Kidney epithelial cell (primary cell): ENCODE data around the gene TOR1A. TPM values are rescaled to one million over a fixed set of nuclear protein-coding genes. Genes with fewer than 3 reads are reported as not detected.

Source experiments
- DNase-seq: peaks from one replicate; pipeline ENCODE4 v3.0.0-alpha.2; 2010; ENCODE audit warnings: low read depth
- H3K27me3 ChIP-seq: 2 replicates; pipeline ENCODE4 v1.6.0; 2011; ENCODE audit warnings: low read length; ENCODE audit not compliant: control insufficient read depth, insufficient read depth
- H3K36me3 ChIP-seq: 2 replicates; pipeline ENCODE4 v1.5.1; 2011; ENCODE audit warnings: low read length; ENCODE audit not compliant: control insufficient read depth, insufficient read depth
- H3K4me3 ChIP-seq: 2 replicates; pipeline ENCODE4 v1.5.1; 2011; ENCODE audit warnings: low read depth, mild to moderate bottlenecking, control low read depth, low read length
- total RNA-seq: library from RNA; depleted of rRNA; stranded (reverse); fragments of >200 nt; gene quantifications from 2 replicates; pipeline ENCODE4 v1.2.3, GENCODE V29; 2015
- TF ChIP-seq, protein P1 (sequence below): IDR thresholded peaks from 2 replicates; pipeline ENCODE4 v1.5.1; 2011; ENCODE audit warnings: mild to moderate bottlenecking, moderate library complexity, low read length, control low read depth, inconsistent platforms; ENCODE audit not compliant: insufficient read depth, poor library complexity, severe bottlenecking

Gene TOR1A
- total RNA-seq, 1 donor from 2014 or later, result 52.4 TPM

DNA sequence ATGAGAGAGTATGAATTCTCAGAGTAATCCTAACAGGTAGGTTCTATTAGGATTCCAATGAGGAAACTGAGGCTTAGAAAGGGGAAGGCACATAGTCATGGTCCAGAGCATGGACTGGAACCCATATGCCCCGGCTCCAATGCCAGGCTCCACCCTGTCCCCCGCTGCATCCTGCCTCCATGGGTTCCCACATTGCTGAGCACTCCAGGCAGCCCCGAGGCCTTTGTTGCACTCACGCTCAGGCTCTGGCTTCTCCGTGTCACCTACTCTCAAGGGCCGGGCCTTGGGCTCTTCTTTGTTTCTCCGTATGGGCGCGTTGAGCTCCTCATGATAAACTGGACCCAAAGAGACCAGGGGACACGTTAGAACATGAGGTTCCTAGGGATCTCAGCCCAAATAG lies 5.0 kb upstream of the TOR1A start:
- Histone ChIP-seq H3K27me3 (no peaks in the 10 kb centered on the region), H3K4me3 (no peak overlapping the region), H3K36me3 (no peaks in the 10 kb centered on the region)
- TF ChIP-seq, protein P1, sequence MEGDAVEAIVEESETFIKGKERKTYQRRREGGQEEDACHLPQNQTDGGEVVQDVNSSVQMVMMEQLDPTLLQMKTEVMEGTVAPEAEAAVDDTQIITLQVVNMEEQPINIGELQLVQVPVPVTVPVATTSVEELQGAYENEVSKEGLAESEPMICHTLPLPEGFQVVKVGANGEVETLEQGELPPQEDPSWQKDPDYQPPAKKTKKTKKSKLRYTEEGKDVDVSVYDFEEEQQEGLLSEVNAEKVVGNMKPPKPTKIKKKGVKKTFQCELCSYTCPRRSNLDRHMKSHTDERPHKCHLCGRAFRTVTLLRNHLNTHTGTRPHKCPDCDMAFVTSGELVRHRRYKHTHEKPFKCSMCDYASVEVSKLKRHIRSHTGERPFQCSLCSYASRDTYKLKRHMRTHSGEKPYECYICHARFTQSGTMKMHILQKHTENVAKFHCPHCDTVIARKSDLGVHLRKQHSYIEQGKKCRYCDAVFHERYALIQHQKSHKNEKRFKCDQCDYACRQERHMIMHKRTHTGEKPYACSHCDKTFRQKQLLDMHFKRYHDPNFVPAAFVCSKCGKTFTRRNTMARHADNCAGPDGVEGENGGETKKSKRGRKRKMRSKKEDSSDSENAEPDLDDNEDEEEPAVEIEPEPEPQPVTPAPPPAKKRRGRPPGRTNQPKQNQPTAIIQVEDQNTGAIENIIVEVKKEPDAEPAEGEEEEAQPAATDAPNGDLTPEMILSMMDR, result no peak
- no peak for DNase-seq

DNA sequence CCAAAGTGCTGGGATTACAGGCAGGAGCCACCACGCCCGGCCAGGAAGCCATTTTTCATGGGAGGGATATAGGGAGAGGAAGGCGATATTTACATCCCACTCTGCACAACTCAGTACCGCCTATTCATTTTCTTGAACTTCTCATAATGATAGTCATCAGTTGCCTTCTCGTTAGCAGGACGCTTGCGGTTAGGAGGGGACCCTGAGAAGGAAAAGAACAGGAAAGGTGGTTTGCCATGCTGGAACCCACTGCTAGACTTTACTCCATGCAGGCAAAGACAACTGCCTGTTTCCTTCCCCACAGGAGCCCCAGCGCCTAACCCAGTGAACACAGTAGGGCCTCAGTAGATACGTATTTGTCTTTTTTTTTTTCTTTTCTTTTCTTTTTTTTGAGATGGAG lies 4.1 kb upstream of the TOR1A start:
- TF ChIP-seq, protein P1, result no peak
- Histone ChIP-seq H3K36me3 (no peaks in the 10 kb centered on the region), H3K4me3 (no peak overlapping the region), H3K27me3 (no peaks in the 10 kb centered on the region)
- no peak for DNase-seq

DNA sequence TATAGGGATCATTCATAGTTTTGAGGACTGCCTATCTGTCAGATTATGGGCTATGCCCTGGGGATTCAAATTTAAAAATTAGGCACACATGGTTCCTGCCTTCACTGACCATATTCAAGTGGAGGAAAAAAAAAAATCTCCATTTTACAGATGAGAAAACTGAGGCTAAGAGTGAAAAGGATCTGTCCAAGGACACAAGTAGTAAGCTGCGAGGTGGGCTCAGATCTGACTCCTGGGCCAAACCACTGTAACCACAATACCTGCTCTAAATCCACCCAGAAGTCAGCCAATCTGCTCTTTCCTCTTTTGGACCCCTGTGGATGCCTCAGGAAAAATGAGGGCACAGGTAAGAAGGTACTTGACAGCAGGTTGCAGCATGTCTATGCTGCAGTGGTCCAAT lies 2.8 kb upstream of the TOR1A start:
- Histone ChIP-seq H3K4me3 (no peak overlapping the region), H3K27me3 (no peaks in the 10 kb centered on the region), H3K36me3 (peaks cover 3% of the 10 kb centered on the region)
- DNase-seq, result no peak
- TF ChIP-seq, protein P1, result no peak

DNA sequence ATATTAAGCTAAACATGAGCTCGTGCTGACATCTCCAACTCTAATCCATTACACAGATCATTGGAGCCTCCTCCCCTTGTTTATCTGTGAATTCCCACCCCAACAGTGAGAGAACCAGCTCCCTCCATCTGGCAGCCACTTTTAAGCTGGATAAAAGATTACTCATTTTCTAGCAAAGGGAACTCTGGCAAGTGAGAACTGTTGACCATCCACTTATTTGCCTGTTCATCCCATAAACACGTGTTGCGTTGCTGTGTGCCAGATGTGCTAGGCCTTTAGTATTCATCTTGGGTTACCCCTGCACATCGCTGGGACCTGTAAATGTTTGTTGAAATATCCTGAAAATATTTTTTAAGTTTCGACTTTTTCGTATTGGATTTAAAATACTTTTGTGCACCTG lies 2.4 kb upstream of the TOR1A start:
- TF ChIP-seq, protein P1, result no peak
- no peak overlapping the region for H3K4me3 ChIP-seq
- H3K27me3 ChIP-seq, result no peaks in the 10 kb centered on the region
- no peak for DNase-seq
- H3K36me3 ChIP-seq, result peaks cover 3% of the 10 kb centered on the region

DNA sequence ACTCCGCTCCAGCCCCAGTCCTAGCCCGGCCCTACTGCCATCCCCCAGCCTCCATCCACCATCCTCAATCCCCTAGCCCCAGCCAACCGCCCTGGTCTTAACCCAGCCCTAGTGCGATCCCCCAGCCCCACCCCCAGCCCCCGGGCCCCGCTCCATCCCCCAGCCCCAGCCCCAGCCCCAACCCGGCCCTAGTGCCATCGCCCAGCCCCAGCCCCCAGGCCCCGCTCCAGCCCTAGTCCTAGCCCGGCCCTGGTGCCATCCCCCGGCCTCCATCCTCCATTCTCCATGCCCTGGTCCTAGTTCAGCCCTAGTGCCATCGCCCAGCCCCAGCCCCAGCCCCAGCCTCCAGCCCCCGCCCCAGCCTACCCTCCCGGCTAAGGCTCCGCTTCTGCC lies 398 bp downstream of the TOR1A start:
- Histone ChIP-seq H3K27me3 (no peaks in the 10 kb centered on the region), H3K36me3 (peaks cover 3% of the 10 kb centered on the region), H3K4me3 (peak overlapping the region; percentile 97)
- TF ChIP-seq, protein P1, result no peak
- DNase-seq, result no peak

DNA sequence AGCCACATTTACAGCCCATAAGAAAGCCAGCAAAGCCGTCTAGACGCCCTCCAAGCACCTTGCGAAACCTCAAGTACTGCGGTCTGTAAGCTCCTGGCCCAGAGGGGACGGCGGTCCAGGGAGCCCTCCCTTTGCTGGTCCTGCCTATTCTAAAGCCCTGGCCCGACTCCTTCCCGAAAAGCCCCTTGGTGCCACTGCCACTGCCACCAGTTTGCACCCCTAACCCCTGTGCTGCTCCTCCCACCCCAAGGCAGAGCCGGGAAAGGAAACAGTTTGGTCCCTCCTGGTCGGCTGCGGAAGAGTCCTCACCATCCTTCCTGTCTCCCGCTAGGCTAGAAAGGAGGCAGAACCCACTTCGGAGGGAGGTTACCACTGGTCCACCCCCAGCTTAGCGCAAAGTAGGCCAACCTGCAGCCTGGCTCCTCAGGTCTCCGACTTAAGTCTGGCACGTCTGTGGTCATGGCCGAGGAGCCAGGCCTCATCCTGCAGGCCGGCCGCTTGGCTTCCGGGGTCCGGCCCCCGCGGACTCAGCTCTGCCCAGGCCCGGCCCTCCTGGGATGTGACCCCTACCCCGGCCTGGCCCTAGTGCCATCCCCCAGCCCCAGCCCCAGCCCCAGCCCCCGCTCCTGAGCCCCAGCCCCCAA lies 916 bp downstream of the TOR1A start:
- DNase-seq, result no peak
- H3K4me3 ChIP-seq, result peak overlapping the region; percentile 97
- H3K36me3 ChIP-seq, result peaks cover 3% of the 10 kb centered on the region
- TF ChIP-seq, protein P1, result no peak
- no peaks in the 10 kb centered on the region for H3K27me3 ChIP-seq
